ENCODE data around the gene REV1.
"Not testable (repeated sequence)": the region's sequence is repeated elsewhere in the genome, so short reads cannot be mapped to it uniquely, and the experiment has no call there.

The REV1 gene

DNA sequence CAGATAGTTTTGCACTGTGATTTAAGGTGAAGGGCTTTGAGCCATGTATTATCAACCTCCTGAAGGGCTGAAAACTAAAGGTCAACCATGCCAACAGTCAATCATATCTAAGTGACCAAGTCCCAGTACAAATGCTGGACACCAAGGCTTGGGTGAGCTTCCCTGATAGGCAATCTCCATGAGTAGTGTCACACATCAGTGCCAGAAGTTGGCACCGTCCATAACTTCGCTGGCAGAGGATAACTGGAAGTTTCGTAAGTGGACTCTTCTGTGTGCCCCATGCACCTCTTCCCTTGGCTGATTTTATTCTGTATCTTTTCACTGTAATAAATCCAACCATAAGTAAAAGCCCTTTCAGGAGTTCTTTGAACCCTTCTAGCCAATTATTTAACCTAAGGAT is 13.2 kb downstream of the REV1 start:
- H3K79me2 ChIP-seq (ENCODE audit: low read length), result peaks cover 98% of the 10 kb centered on the region
- TF ChIP-seq EZH2 (optimal IDR thresholded peaks at IDR 0.05; ENCODE audit: low read depth, low read length), result no peak
- no peak for TF ChIP-seq EZH2phosphoT487 (IDR thresholded peaks at IDR 0.05; ENCODE audit: low read length)

DNA sequence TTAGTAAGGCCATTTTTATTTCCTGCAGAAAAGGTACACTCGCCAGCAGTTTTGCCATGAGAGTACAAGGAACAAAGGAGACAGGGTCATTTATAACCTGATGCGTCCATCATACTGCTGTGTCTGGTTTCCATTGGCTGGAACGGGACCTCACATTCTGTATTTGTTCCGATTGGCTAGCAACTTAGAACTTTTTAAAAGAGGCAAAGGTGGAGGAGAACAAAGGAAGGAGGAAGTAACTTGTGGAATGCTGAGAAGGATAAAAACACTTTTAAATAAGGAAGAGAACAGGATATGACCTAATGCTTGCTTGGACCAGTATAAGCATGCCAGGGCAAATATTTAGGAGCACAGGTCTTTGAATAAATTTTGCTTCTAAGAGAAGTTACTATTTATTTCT is 14.7 kb downstream of the REV1 start:
- not testable (repeated sequence) for H3K27me3 ChIP-seq (replicated peaks; ENCODE audit: insufficient read depth, low read length); H3K9me2 ChIP-seq (replicated peaks; ENCODE audit: insufficient read depth, low read length); H3K9me3 ChIP-seq (replicated peaks; ENCODE audit: insufficient read depth, low read length); H3K4me1 ChIP-seq (ENCODE audit: low read length); H3K36me3 ChIP-seq (replicated peaks; ENCODE audit: insufficient read depth, low read length); H3K9ac ChIP-seq (ENCODE audit: low read length); H3F3A ChIP-seq (ENCODE audit: insufficient read depth, low read length); H3K4me2 ChIP-seq (ENCODE audit: low read depth, low read length); DNase-seq; H3K27ac ChIP-seq (ENCODE audit: low read length); H2AFZ ChIP-seq (ENCODE audit: low read length); H3K4me3 ChIP-seq (ENCODE audit: low read length)
- Histone ChIP-seq H3K79me2 (ENCODE audit: low read length) (peaks cover 98% of the 10 kb centered on the region), H4K20me1 (ENCODE audit: insufficient read depth, low read length) (peaks cover 21% of the 10 kb centered on the region)

More for the DNA sequence above, 13.2 kb downstream of the REV1 start:
- Histone ChIP-seq H3K9ac (ENCODE audit: low read length) (no peak overlapping the region), H3K4me2 (ENCODE audit: low read depth, low read length) (no peak overlapping the region), H3K4me1 (ENCODE audit: low read length) (no peaks in the 10 kb centered on the region), H3K9me3 (replicated peaks; ENCODE audit: insufficient read depth, low read length) (no peaks in the 10 kb centered on the region), H3K4me3 (ENCODE audit: low read length) (no peak overlapping the region), H3K36me3 (replicated peaks; ENCODE audit: insufficient read depth, low read length) (no peaks in the 10 kb centered on the region), H3K9me2 (replicated peaks; ENCODE audit: insufficient read depth, low read length) (no peaks in the 10 kb centered on the region), H3F3A (ENCODE audit: insufficient read depth, low read length) (no peaks in the 10 kb centered on the region), H4K20me1 (ENCODE audit: insufficient read depth, low read length) (peaks cover 19% of the 10 kb centered on the region; the same call in 1 of the 2 replicates), H3K27me3 (replicated peaks; ENCODE audit: insufficient read depth, low read length) (no peaks in the 10 kb centered on the region), H2AFZ (ENCODE audit: low read length) (no peak overlapping the region), H3K27ac (ENCODE audit: low read length) (no peak overlapping the region)
- DNase-seq, result no peak

DNA sequence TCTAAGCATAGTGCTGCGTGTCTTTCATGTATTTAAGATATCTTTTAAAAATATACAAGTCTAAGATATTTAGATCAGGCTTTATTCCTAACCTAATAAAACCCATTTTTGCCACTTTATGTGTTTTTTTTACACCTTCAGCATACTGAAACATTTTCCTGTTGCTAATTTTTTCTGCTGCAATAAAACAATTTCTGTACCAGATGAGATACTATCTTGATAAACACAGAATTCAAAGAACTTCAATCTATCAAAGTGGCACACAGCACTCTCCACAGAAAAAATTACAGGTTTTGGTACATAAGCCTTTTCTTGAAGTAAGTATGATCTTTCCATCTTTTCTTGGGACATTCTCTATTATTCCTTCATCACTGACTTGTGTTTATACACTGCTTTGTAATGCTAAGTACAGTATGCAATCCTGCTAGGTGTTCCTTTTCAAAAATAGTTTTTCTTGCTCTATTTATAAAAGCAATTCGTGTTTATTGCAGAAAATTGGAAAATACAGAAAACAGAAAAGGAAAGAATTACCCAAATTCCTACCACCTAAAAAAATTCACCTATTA is 16.2 kb downstream of the REV1 start:
- no peaks in the 10 kb centered on the region for H3K27me3 ChIP-seq (replicated peaks; ENCODE audit: insufficient read depth, low read length)
- no peaks in the 10 kb centered on the region for H3K4me1 ChIP-seq (ENCODE audit: low read length)
- no peak overlapping the region for H2AFZ ChIP-seq (ENCODE audit: low read length)
- no peak overlapping the region for H3K4me2 ChIP-seq (ENCODE audit: low read depth, low read length)
- H4K20me1 ChIP-seq (ENCODE audit: insufficient read depth, low read length), result peaks cover 16% of the 10 kb centered on the region
- H3K79me2 ChIP-seq (ENCODE audit: low read length), result peaks cover 97% of the 10 kb centered on the region
- H3K9me3 ChIP-seq (replicated peaks; ENCODE audit: insufficient read depth, low read length), result no peaks in the 10 kb centered on the region
- no peak overlapping the region for H3K4me3 ChIP-seq (ENCODE audit: low read length)
- H3K27ac ChIP-seq (ENCODE audit: low read length), result no peak overlapping the region
- DNase-seq, result no peak
- no peaks in the 10 kb centered on the region for H3F3A ChIP-seq (ENCODE audit: insufficient read depth, low read length)
- no peaks in the 10 kb centered on the region for H3K9me2 ChIP-seq (replicated peaks; ENCODE audit: insufficient read depth, low read length)
- no peak overlapping the region for H3K9ac ChIP-seq (ENCODE audit: low read length)
- no peaks in the 10 kb centered on the region for H3K36me3 ChIP-seq (replicated peaks; ENCODE audit: insufficient read depth, low read length)
- TF ChIP-seq EZH2 (optimal IDR thresholded peaks at IDR 0.05; ENCODE audit: low read depth, low read length), result no peak
- TF ChIP-seq, protein P1, sequence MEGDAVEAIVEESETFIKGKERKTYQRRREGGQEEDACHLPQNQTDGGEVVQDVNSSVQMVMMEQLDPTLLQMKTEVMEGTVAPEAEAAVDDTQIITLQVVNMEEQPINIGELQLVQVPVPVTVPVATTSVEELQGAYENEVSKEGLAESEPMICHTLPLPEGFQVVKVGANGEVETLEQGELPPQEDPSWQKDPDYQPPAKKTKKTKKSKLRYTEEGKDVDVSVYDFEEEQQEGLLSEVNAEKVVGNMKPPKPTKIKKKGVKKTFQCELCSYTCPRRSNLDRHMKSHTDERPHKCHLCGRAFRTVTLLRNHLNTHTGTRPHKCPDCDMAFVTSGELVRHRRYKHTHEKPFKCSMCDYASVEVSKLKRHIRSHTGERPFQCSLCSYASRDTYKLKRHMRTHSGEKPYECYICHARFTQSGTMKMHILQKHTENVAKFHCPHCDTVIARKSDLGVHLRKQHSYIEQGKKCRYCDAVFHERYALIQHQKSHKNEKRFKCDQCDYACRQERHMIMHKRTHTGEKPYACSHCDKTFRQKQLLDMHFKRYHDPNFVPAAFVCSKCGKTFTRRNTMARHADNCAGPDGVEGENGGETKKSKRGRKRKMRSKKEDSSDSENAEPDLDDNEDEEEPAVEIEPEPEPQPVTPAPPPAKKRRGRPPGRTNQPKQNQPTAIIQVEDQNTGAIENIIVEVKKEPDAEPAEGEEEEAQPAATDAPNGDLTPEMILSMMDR (IDR thresholded peaks at IDR 0.05; ENCODE audit: low read length), result no peak
- TF ChIP-seq EZH2phosphoT487 (IDR thresholded peaks at IDR 0.05; ENCODE audit: low read length), result no peak

DNA sequence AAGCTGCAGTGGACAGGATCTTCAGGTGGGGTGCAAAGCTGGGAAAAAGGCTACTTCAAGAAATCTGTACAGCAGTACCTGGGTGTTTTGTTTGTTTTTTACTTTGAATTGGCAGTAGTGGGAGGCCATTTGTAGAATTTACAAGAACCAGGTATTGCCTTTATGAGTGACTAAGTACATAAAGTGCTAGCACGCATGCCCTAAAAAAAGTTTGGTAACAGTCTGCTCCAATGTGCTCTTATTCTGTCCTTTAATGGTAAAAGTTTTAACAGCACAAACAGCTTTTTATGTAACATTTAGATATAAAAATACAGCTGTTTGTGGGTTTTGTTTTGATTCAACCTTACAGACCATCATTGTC is 17.2 kb downstream of the REV1 start:
- Histone ChIP-seq H4K20me1 (ENCODE audit: insufficient read depth, low read length) (peaks cover 16% of the 10 kb centered on the region), H3F3A (ENCODE audit: insufficient read depth, low read length) (no peaks in the 10 kb centered on the region), H3K27me3 (replicated peaks; ENCODE audit: insufficient read depth, low read length) (no peaks in the 10 kb centered on the region), H3K27ac (ENCODE audit: low read length) (no peak overlapping the region), H3K9ac (ENCODE audit: low read length) (no peak overlapping the region), H3K4me1 (ENCODE audit: low read length) (no peaks in the 10 kb centered on the region), H3K79me2 (ENCODE audit: low read length) (peaks cover 94% of the 10 kb centered on the region), H3K9me2 (replicated peaks; ENCODE audit: insufficient read depth, low read length) (no peaks in the 10 kb centered on the region), H3K4me3 (ENCODE audit: low read length) (no peak overlapping the region), H3K36me3 (replicated peaks; ENCODE audit: insufficient read depth, low read length) (no peaks in the 10 kb centered on the region), H3K4me2 (ENCODE audit: low read depth, low read length) (no peak overlapping the region), H2AFZ (ENCODE audit: low read length) (no peak overlapping the region), H3K9me3 (replicated peaks; ENCODE audit: insufficient read depth, low read length) (no peaks in the 10 kb centered on the region)
- no peak for DNase-seq
- TF ChIP-seq EZH2 (optimal IDR thresholded peaks at IDR 0.05; ENCODE audit: low read depth, low read length), result no peak
- TF ChIP-seq EZH2phosphoT487 (IDR thresholded peaks at IDR 0.05; ENCODE audit: low read length), result no peak
- TF ChIP-seq, protein P1 (IDR thresholded peaks at IDR 0.05; ENCODE audit: low read length), result no peak
